Esophagus squamous epithelium (tissue), 4 donors: ENCODE measurements around the gene SCN4B.

ENCODE experiments used
- CTCF ChIP-seq, 6 experiments: fragments of 450-650 bp in 4 of 6; fragments of 200-600 bp in 2 of 6; sonication (generic) in 2 of 6; IDR thresholded peaks; one replicate each; pipeline ENCODE4 v1.5.1; 2016 to 2019; ENCODE audit warnings: antibody characterized with exemption in 6 of 6, mild to moderate bottlenecking in 4 of 6, moderate library complexity in 4 of 6
- POLR2A ChIP-seq, 4 donors: fragments of 450-650 bp; IDR thresholded peaks; one replicate each; pipeline ENCODE4 v1.6.1; 2017; ENCODE audit warnings: antibody characterized with exemption in 4 of 4, mild to moderate bottlenecking in 4 of 4, moderate library complexity in 3 of 4

DNA sequence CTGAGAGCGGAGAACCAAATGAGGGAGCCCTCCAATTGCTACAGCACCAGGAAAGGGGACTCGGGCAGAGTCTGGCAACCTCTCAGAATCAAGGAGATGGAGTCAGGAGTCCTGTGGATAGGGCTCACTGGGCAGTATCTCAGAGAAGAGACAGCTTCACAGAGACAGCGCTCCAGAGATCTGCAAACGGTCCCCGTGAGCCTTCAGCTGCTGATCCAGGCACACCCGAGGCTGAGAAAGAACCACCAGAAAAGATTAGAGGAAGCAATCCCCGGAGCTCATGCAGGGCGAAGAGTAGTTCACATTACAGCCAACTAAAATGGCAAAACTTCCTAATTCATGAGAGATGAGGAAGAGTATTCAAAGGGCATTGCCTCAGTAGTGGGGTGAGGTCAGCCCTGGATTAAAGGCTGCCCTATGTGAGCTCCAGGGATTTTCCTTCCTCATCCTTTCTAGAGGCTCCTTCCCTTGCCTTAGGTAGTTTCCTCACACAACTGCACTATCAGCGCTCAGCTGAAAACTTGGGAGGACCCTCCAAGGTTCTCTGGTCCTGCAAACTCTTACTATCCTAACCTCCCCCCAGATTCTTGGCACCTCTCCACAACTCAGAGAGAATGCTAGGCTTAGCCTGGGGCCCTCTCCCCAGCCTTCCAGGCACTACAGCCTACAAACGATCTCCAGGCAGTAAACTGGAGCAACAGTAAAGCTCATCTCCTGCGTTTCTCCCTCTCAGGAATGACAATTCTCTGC is 23.7 kb downstream of the SCN4B start:
- TF ChIP-seq CTCF (IDR thresholded peaks at IDR 0.05) (no peak), POLR2A (IDR thresholded peaks at IDR 0.05) (no peak)
